ENCODE measurements around the gene TDRD7. TPM values are rescaled to one million over a fixed set of nuclear protein-coding genes. Genes with fewer than 3 reads are reported as not detected.

Gene TDRD7
- 1 to 10 TPM; 3.3 to 3.4 TPM for total RNA-seq

- POLR2A ChIA-PET: no interaction called here
- CTCF ChIA-PET: interaction anchor here (0.6 to 2.1 kb wide), 14 partner anchors 11 to 555 kb away, joined by 3 to 9 read pairs (median 4); no protein-coding TSS in a partner anchor
Measured at GRCh38 chr9:97411789-97412625, at the start of gene TDRD7. Gene TDRD7, plus strand, starts transcription at chr9:97412096. Its CDS starts 16,370 bp downstream, at chr9:97428466.

- ChIA-PET CTCF (no interaction called here), POLR2A (no interaction called here)
Measured at GRCh38 chr9:97362777-97363545, 48.9 kb upstream of the TDRD7 start.

GRCh38 chr9:97363661-97364299 is 48.1 kb upstream of the TDRD7 start:
- ChIA-PET POLR2A (no interaction called here), CTCF (interaction anchor here (0.6 to 0.9 kb wide), 2 partner anchors 22 to 45 kb away, joined by 3 read pairs; no protein-coding TSS in a partner anchor)

GRCh38 chr9:97364769-97365490 is 47.0 kb upstream of the TDRD7 start:
- CTCF ChIA-PET: no interaction called here

GRCh38 chr9:97365634-97366033 is 46.3 kb upstream of the TDRD7 start:
- ChIA-PET POLR2A (no interaction called here), CTCF (no interaction called here)

More at GRCh38 chr9:97364769-97365490, 47.0 kb upstream of the TDRD7 start:
- POLR2A ChIA-PET: no interaction called here

- CTCF ChIA-PET: no interaction called here
- POLR2A ChIA-PET: no interaction called here
Measured at GRCh38 chr9:97366476-97366875, 45.4 kb upstream of the TDRD7 start.

- ChIA-PET POLR2A (no interaction called here), CTCF (no interaction called here)
Measured at GRCh38 chr9:97366889-97367288, 45.0 kb upstream of the TDRD7 start.

GRCh38 chr9:97367729-97368128 is 44.2 kb upstream of the TDRD7 start:
- CTCF ChIA-PET: no interaction called here
- POLR2A ChIA-PET: no interaction called here

- ChIA-PET CTCF (interaction anchor here (1.5 kb wide), 1 partner anchor 18 kb away, joined by 3 read pairs; no protein-coding TSS in a partner anchor), POLR2A (no interaction called here)
Measured at GRCh38 chr9:97368964-97369363, 42.9 kb upstream of the TDRD7 start.

- POLR2A ChIA-PET: no interaction called here
- CTCF ChIA-PET: no interaction called here
Measured at GRCh38 chr9:97372580-97372979, 39.3 kb upstream of the TDRD7 start.

- CTCF ChIA-PET: no interaction called here
Measured at GRCh38 chr9:97373331-97373730, 38.6 kb upstream of the TDRD7 start.

GRCh38 chr9:97374811-97375210 is 37.1 kb upstream of the TDRD7 start:
- ChIA-PET CTCF (no interaction called here), POLR2A (no interaction called here)

More at GRCh38 chr9:97373331-97373730, 38.6 kb upstream of the TDRD7 start:
- POLR2A ChIA-PET: no interaction called here

GRCh38 chr9:97376902-97377301 is 35.0 kb upstream of the TDRD7 start:
- CTCF ChIA-PET: no interaction called here
- POLR2A ChIA-PET: no interaction called here

- ChIA-PET POLR2A (no interaction called here), CTCF (no interaction called here)
Measured at GRCh38 chr9:97382099-97382718, 29.7 kb upstream of the TDRD7 start.

GRCh38 chr9:97384406-97385262 is 27.3 kb upstream of the TDRD7 start:
- POLR2A ChIA-PET: no interaction called here
- CTCF ChIA-PET: interaction anchor here (0.9 to 2.8 kb wide), 2 partner anchors 13 kb away, joined by 3 to 33 read pairs; no protein-coding TSS in a partner anchor

- POLR2A ChIA-PET: interaction anchor here (0.5 kb wide), 1 partner anchor 264 kb away, joined by 4 read pairs; no protein-coding TSS in a partner anchor
- CTCF ChIA-PET: interaction anchor here (0.7 to 2.8 kb wide), 5 partner anchors 11 to 213 kb away, joined by 3 to 33 read pairs (median 3); no protein-coding TSS in a partner anchor
Measured at GRCh38 chr9:97385626-97386264, 26.2 kb upstream of the TDRD7 start.

- CTCF ChIA-PET: interaction anchor here (0.7 to 2.8 kb wide), 10 partner anchors 8 to 229 kb away, joined by 3 to 33 read pairs (median 3); no protein-coding TSS in a partner anchor
Measured at GRCh38 chr9:97386265-97386633, 25.6 kb upstream of the TDRD7 start.

More at GRCh38 chr9:97386265-97386633, 25.6 kb upstream of the TDRD7 start:
- POLR2A ChIA-PET: interaction anchor here (0.5 kb wide), 1 partner anchor 263 kb away, joined by 4 read pairs; no protein-coding TSS in a partner anchor

All from activated CD8-positive, alpha-beta memory T cell treated with anti-CD3 and anti-CD28 coated beads for 36 hours (primary cell).